SKM-1 (cell line): ENCODE data around the gene PITHD1.
"Not testable (repeated sequence)": the region's sequence is repeated elsewhere in the genome, so short reads cannot be mapped to it uniquely, and the experiment has no call there.

Experiments
- DNase-seq: peaks from one replicate; lab custom pipeline; 2025; ENCODE audit not compliant: unreplicated experiment; lab: John Stamatoyannopoulos, UW

PITHD1 gene, protein sequence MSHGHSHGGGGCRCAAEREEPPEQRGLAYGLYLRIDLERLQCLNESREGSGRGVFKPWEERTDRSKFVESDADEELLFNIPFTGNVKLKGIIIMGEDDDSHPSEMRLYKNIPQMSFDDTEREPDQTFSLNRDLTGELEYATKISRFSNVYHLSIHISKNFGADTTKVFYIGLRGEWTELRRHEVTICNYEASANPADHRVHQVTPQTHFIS

DNA sequence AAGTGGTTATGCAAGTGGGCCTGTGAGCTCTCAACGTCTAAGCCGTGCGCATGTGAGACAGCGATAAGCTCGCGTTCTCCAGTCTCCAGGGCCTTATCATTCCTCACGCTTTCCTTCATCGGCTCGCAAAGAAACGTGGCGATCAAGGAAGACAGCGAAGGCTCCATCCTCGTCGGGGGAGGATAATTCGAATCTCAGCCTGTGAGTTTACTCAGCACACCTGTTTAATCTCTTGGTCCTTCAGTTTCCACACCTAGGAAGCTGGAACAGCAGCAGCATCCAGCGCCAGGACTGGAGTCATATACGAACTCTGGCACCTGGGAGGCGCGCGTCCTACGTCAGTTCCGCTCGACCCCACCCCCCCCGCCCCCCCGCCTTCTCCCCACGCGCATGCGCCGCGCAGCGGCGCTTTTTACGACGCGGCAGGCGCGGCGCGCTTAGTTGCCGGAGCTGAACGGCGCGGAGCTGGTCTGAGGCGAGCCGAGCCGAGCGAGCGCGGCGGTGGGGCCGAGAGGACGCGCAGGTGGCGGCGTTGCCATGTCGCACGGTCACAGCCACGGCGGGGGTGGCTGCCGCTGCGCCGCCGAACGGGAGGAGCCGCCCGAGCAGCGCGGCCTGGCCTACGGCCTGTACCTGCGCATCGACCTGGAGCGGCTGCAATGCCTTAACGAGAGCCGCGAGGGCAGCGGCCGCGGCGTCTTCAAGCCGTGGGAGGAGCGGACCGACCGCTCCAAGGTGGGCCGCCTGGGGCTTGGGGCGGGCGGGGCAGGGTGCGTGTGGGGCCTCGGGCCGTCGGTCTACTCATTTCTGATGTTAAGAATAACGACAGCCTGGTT lies at the start of gene PITHD1:
Gene PITHD1 (plus strand): TSS at position 440 of the 836 bp plus-strand sequence. CDS start 98 bp downstream, at position 538.
- DNase-seq, result peak; percentile 74

DNA sequence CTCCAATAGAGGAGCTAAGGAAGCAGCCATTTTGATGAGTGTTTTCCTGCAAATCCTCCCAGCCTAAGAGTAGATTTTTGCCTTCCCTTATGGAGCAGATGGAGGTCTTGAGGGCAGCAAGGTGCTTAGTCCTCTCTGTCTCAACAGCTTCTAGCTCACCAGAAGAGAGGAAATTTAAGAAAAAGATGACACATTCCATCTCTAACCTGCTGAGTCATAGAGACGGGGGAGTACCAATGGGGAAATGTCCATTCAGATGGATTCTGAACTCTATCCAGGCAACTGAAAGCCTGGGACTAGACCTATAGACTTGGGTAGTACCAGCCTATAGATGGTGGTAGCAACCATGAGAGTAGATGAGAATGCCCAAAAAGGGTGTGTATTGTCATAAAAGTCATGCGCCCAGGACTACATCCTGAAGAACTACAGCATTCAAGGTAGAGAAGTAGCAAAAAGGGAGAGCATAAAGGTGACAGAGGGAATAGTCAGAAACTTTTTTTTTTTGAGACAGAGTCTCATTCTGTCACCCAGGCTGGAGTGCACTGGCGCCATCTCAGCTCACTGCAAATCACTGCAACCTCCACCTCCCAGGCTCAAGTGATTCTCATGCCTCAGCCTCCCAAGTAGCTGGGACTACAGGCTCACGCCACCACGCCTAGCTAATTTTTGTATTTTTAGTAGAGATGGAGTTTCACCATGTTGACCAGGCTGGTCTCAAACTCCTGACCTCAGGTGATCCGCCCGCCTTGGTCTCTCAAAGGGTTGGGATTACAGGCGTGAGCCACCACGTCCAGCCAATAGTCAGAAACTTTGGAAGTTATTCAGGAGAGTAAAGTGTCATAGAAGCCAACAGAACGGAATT lies 45.6 kb upstream of the PITHD1 start:
- no peak for DNase-seq

DNA sequence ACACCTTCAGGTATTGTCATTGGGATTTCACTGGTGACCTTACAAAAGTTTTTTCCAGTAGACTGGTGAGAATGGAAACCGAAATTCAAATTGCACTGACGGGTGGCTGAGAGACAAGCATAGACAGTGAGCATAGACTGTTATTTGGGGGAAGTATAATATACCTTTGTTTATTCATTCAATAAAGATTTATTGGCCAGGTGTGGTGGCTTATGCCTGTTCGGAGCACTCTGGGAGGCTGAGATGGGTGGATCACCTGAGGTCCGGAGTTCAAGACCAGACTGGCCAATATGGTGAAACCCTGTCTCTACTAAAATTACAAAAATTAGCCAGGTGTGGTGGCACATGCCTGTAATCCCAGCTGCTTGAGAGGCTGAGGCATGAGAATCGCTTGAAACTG lies 44.9 kb upstream of the PITHD1 start:
- not testable (repeated sequence) for DNase-seq

DNA sequence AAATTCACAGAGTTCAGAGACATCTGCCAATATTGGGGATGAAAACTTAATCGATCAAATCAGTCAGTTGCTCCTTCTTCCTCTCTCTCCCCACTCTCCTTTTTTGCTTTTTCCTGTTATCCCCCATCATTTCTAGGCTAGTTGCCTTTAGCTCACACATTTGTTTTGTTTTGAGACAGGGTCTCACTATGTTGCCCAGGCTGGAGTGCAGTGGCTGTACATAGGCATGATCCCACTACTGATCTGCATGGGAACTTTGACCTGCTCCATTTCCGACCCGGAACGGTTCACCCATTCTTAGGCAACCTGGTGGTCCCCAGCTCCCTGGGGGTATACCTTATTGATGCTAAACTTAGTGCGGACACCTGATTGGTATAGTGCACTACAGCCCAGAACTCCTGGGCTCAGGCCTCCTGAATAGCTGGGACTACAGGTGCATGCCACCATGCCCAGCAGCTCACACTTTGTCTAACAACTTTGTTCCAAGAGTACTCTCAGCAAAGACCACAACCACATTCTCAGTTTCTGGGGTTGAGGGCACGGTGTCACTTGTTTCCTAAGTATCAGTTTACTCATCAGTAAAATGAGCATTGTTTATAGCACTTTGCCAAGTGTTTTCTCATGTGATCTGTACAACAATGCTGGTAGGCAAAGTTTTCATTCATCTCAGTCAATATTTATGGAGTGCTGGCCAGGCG lies 41.6 kb upstream of the PITHD1 start:
- no peak for DNase-seq

DNA sequence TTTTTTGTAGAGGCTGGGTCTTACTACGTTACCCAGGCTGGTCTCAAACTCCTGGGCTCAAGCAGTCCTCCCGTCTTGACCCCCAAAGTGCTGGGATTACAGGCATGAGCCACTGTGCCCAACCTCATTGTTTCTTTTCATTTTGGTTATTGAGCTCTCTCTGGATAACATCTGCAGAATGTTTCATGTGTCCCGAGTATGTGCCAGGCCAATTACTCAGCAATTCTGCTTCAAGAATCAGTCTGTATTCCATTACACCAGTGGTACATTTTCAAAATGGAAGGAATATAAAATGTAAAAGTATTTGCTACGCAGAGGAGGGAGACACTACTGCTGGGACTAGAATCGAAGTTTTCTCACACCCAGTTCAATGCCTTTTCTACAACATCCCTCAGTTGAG lies 36.6 kb upstream of the PITHD1 start:
- DNase-seq, result no peak

DNA sequence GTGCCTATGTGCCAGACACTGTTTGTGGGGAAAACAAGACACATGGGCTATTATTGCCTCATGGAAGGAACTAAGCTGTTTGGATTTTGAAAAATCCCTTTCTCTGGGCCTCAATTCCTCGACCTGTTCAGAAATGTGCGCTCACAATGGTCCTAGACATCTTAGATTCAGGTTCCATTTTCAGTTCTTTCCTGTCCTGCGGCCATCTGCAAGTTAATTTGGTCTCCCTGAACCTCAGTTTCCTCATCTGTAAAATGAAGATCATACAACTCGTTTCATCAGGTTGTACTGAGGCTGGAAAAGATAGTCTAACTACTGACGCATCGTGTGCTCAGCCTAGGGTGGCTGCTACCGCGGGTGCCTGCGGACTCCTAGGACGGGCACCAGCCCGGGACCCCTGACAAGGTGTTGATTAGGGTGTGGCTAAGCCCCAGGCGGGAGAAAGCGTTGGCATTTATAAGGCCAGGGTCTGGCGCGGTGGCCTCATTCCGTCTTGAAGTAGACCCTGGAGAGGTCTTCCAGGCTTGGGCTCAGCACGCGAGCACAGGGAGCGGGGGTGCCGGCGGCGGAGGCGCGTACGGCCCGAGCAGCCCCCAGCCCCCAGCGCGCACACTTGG lies 35.4 kb upstream of the PITHD1 start:
- no peak for DNase-seq

DNA sequence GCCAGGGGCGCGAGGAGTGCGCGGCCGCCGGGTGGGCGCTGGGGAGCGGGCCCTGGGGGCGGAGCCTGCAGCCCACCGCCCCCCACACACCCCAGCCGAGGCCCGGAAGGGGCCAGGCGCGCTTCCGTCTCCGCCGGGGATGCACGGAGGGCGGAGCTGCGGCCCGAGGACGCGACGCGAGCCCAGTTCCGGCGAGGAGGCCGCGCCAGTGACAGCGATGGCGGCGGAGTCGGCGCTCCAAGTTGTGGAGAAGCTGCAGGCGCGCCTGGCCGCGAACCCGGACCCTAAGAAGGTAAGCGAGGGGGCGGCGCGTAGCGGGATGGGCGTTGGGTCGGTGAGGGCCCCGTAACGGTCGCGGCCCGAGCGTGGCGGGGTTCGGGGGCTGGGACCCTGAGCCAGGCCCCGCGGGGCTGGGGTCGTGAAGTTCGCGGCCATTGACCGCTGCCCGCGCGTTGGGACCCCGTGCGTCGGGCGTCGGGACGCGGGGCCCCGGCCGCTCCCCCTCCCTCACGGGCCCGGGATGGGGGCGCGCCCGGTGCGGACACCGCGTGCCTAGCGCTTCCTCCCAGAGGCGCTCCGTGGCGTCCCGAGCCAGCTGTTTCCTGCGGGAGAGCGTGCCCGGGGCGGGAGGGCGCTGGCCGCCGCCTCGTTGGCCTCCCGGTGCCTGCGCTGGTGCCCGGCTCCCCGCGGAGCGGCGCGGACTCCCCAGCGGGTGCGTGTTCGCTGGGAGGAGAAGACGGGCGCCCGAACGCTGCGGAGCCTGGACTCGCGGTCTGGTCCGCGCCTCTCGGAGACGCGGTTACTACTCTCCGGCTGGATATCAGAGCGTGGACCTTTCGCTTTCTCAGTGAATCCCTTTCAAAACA lies 34.7 kb upstream of the PITHD1 start, which contains the start of gene ELOA:
Gene ELOA (plus strand): TSS at position 185 of the 866 bp plus-strand sequence. CDS start 33 bp downstream, at position 218.
- peak; percentile 23 for DNase-seq

DNA sequence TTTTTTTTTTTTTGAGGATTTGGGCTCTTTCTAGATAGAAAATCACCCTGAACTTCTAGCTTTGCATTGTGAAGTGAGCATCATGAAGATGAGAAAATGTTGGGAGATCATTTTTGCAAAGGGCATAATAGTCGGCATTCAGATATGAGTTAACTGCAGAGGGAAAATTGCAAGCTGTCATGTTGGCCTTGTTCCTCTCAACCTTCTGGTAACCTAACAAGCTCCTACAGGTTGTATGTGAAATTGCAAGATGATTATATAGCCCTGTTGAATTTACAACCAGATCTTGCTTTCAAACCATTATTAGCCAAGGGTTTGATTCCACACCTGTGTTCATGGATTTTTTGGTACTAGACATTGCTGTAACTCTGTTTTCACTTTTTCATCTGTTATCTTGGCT lies 32.7 kb upstream of the PITHD1 start:
- DNase-seq, result peak; percentile 31

DNA sequence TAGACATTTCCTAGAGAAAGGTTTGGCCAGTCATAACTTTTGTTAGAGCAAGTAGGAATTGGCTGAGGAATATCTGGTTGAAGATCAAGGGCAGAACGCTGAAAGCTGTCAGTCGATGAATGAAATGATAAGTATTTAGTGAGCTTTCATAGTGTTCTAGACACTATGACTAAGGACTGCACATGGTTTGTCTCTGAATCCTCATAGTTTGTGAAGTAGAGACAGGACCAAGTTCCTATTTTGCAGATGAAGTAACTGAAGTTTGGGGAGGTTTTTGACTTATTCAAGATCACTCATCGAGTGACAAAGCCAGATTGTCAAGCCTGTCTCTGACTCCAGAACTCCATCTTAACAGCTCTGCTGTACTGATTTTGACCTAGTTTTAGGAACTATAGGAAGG lies 30.2 kb upstream of the PITHD1 start:
- no peak for DNase-seq

DNA sequence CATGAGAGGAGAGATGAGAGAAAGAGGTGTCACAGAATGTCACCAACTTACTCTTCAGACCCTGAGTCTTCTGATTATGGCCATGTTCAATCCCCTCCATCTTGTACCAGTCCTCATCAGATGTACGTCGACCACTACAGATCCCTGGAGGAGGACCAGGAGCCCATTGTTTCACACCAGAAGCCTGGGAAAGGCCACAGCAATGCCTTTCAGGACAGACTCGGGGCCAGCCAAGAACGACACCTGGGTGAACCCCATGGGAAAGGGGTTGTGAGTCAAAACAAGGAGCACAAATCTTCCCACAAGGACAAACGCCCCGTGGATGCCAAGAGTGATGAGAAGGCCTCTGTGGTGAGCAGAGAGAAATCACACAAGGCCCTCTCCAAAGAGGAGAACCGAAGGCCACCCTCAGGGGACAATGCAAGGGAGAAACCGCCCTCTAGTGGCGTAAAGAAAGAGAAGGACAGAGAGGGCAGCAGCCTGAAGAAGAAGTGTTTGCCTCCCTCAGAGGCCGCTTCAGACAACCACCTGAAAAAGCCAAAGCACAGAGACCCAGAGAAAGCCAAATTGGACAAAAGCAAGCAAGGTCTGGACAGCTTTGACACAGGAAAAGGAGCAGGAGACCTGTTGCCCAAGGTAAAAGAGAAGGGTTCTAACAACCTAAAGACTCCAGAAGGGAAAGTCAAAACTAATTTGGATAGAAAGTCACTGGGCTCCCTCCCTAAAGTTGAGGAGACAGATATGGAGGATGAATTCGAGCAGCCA lies 27.0 kb upstream of the PITHD1 start:
- DNase-seq, result no peak

DNA sequence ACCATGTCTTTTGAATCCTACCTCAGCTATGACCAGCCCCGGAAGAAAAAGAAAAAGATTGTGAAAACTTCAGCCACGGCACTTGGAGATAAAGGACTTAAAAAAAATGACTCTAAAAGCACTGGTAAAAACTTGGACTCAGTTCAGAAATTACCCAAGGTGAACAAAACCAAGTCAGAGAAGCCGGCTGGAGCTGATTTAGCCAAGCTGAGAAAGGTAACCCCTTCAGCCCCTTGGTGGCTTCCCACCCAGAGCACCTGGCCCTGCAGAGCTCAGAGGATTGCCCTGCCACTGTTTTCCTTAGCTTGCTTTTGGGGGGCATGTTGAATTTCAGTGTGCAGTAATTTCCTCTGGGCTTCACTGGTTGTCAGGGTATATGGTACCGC lies 26.4 kb upstream of the PITHD1 start:
- no peak for DNase-seq

DNA sequence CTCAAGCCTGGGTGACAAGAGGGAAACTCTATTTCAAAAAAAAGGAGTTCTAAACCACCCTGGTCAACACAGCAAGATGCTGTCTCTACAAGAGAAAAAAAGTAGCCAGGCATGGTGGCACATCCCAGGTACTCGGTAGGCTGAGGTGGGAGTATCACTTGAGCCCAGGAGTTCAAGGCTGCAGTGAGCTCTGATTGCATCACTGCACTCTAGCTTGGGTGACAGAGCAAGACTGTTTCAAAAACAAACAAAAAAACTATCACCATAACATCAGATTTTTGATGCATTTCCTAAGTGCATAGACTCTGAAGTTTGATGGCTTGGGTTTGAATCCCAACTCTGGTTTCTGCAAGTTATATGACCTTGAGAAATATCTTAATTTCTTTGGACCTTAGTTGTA lies 25.3 kb upstream of the PITHD1 start:
- no peak for DNase-seq

DNA sequence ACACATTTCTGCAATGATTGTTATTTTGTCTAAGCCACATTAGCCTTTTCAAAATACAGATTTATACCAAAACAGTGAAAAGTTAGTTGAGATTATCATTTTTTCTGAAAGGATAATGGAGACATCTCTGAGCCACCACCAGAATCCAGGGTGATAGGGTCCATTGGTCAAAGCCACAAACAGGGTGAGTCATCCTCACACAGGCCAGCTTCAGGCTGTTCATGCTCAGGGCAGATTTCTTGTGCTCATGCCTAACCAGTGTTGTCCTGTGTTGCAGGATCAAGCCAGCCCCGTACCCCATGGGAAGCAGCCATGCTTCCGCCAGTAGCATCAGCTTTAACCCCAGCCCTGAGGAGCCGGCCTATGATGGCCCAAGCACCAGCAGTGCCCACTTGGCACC lies 21.5 kb upstream of the PITHD1 start:
- DNase-seq, result no peak

DNA sequence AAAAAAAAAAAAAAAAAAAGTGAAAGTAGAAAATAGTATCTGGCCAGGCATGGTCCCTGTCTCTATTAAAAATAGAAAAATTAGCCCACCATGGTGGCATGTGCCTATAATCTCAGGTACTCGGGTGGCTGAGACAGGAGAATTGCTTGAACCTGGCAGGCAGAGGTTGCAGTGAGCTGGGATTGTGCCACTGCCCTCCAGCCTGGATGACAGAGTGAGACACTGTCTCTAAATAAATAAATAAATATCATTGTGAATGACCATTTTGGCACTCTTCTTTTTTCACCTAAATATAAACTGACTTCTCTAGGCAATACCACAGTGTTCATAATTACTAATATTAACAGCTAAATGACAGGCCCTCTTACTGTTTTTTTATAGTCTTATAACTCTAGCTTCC lies 20.4 kb upstream of the PITHD1 start:
- DNase-seq, result no peak

DNA sequence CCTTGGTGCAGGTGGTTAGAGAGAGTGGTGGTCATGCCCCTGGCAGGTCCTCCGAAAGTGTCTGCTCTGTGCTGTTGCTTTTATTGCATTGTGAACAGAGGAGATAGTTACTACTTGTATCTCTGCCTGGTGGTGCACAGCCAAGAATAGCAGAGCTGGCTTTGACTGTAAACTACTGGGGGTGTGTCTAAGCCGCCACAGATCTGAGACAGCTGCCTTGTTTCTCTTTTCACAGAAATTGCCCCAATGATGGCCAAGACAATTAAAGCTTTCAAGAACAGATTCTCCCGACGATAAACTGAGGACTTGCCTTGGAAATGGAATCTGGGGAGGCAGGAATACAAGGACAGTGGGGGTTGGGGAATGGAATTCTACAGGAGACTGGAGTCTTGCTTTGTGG lies 18.9 kb upstream of the PITHD1 start:
- DNase-seq, result no peak

DNA sequence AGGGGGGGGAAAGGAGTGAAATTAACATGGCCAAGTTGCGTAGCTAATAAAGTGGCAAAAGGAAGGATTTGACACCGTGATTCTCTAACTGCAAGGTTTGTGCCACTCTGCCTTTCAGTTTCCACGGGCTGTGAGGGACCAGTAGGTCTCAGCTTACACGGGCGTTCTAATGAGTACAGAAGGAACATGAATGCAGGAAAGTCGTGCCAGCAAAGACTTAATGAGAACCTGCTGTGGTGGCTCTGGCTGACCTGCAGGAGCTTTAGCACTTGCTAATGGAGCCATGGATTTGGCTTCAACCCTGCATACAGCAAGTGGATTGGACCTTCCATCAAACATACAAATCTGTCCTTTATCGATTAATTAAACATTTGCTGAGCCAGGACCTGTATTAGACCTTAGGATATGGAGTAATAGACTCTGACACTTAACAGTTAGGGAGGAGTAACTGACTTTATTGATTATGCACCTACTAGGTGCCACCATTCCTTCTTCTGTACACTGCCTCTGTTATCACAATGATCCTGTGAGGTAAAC lies 15.1 kb upstream of the PITHD1 start:
- DNase-seq, result no peak

DNA sequence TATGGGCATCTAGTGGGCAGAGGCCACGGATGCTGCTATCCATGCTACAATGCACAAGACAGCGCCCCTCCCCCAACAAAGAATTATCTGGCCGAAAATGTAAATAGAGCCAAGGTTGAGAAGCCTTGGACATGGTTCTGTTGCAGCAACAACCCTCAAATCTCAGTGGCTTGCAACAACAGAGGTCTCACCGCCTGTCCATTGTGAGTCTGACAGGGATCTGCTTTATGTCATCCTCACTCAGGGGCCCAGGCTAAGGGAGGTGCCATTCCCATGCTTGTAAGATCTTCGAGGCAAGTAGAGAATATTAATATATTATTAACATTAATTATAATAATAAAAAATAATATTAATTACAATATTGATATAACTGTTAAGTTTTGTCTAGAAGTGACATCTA lies 9.5 kb upstream of the PITHD1 start:
- DNase-seq, result no peak

DNA sequence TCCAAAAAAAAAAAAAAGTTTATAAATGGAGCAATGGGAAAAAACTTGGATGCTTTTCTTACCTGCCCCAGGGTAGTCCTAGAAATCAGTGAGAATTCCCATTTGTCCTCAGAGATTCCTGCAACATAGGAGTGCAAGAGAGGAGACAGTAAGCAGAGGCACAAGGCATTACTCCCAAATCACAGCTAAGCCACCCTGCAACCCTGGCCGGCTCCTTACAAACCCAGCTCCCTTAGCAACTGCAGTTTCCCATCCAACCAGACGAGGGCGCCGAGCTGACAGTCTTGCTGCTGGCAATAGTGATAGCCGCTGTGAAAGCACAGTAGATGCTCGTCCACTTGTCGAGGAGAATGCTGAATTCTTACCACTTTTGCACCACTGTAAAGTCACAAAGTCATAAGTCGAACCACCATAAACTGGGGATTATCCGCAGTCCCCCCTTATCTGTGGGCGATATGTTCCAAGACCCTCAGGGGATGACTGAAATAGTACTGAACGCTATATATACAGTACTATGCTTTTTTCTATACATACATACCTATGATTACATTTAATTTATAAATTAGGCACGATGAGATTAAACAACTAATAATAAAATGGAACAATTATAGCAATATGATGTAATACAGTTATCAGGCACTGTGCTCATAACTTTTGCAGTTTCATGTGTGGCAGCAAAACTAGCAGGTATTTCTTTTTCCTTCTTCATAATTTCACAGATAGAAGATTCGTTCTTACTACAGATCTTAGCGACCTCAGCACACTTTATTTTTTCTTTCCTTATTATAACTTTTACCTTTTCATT lies 6.0 kb upstream of the PITHD1 start:
- peak; percentile 34 for DNase-seq
